Immature natural killer cell (primary cell): ENCODE results near the gene UNC93A. TPM values are rescaled to one million over a fixed set of nuclear protein-coding genes. Genes with fewer than 3 reads are reported as not detected.
"Not testable (repeated sequence)": the region's sequence is repeated elsewhere in the genome, so short reads cannot be mapped to it uniquely, and the experiment has no call there.

Experiments
- DNase-seq, 3 donors: peaks; one replicate each; pipeline ENCODE4 v3.0.0; 2022; ENCODE audit warnings: mixed read lengths in 1 of 3
- H3K27ac Mint-ChIP-seq, 6 donors: one replicate each; pipeline ENCODE4 v1.8.0; 2020; ENCODE audit warnings: mixed read lengths in 6 of 6, mild to moderate bottlenecking in 5 of 6, inconsistent platforms in 4 of 6, moderate library complexity in 3 of 6
- H3K27me3 Mint-ChIP-seq, 3 donors: one replicate each; pipeline ENCODE4 v1.8.0; 2020 to 2021; ENCODE audit warnings: low read depth in 3 of 3, mild to moderate bottlenecking in 3 of 3, mixed read lengths in 3 of 3, moderate library complexity in 3 of 3, inconsistent platforms in 1 of 3
- H3K36me3 Mint-ChIP-seq, 3 donors: one replicate each; pipeline ENCODE4 v1.8.0; 2020; ENCODE audit warnings: mixed read lengths in 3 of 3, inconsistent platforms in 2 of 3, mild to moderate bottlenecking in 2 of 3
- H3K4me1 Mint-ChIP-seq, 2 donors: one replicate each; pipeline ENCODE4 v1.8.0; 2020; ENCODE audit warnings: inconsistent platforms in 2 of 2, mild to moderate bottlenecking in 2 of 2, mixed read lengths in 2 of 2, moderate library complexity in 1 of 2
- H3K4me3 Mint-ChIP-seq, 5 donors: one replicate each; pipeline ENCODE4 v1.8.0; 2020; ENCODE audit warnings: mild to moderate bottlenecking in 5 of 5, mixed read lengths in 5 of 5, inconsistent platforms in 3 of 5, moderate library complexity in 3 of 5
- H3K9me3 Mint-ChIP-seq, 6 donors: one replicate each; pipeline ENCODE4 v1.8.0; 2020; ENCODE audit warnings: mild to moderate bottlenecking in 6 of 6, mixed read lengths in 6 of 6, inconsistent platforms in 4 of 6, moderate library complexity in 3 of 6
- polyA plus RNA-seq, 3 donors: library from polyadenylated mRNA; unstranded; fragments of 300-500 nt; fragmentation: Illumina TruSeq; gene quantifications; one replicate each; pipeline ENCODE4 v1.2.3, GENCODE V29; 2021

The UNC93A gene
- polyA plus RNA-seq, 3 donors from 2014 or later: not detected

DNA sequence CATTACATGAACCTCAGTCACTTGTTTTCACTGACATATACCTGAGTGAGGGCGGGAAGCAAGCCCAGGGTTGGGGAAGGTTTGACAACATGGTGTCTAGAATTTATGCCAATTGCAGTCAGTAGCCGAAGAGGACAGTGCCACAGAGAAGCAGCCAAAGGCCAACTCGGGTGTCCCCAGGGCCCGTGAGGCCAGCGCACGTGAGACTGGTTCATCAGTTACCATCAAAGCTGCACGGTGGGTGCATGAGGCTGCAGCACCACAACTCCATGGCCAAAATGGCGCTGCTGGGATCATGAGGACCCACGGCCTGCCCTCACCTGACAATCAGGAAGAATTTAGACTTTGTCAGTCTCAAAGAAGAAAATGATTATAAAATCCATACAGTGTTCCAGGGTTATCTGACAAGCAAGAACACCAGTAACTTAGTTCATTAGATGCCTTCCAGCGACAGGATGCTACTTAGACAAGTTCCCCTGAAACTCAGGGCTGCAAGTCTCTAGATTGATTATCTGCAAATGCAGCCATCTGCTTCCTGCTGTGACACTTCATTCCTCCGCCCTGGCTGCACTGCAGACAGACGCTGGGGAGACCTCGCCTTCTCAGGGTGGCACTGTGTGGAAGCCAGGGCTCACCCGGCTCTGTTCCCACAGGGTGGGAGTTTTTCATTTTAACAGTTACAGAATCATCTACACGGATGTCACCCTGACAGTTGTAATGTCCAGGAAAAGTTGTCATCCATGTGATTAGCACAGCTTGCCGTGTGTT is 12.8 kb upstream of the UNC93A start:
- H3K4me1 Mint-ChIP-seq, H3K4me3 Mint-ChIP-seq, DNase-seq, H3K27ac Mint-ChIP-seq, H3K9me3 Mint-ChIP-seq, H3K36me3 Mint-ChIP-seq: not testable (repeated sequence)
- peaks cover 3 to 10% (median 3%) of the 10 kb centered on the region in 3 donors for H3K27me3 Mint-ChIP-seq

DNA sequence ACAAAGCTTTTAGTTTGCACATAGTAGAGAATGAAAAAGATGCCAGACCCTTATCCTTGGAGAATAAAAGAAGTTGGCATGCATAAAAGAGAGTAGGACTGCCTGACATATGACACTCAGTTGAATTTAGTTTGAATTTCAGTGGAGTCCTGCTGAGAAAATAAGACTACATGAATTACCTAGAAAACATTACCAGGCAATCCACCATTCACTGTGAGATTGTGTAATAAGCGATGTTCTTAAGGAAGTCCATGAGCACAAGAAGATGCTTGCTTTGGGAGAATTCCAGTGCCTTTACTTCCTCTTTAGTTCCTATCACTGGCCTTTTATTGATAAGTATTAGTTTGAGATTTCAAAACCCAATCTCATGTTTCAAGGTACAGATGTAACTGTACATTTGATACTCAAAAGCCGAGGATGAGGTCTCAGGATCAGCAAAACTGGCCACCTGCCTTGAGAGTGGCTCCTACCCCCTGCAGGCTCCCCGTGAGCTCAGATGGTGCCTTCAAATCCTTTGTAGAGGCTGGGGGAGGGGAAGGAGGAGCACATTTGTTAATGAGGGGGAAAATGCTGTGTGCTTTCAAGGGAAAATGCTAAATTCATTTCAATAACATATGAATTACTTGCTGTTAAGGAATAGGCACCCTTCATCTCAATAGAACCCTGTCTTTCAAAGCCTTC is 11.2 kb upstream of the UNC93A start:
- H3K36me3 Mint-ChIP-seq: no peaks in the 10 kb centered on the region
- no peak overlapping the region for H3K4me3 Mint-ChIP-seq
- H3K27me3 Mint-ChIP-seq: peaks cover 3 to 8% (median 3%) of the 10 kb centered on the region in 3 donors
- no peak overlapping the region for H3K27ac Mint-ChIP-seq
- no peaks in the 10 kb centered on the region for H3K9me3 Mint-ChIP-seq
- no peaks in the 10 kb centered on the region for H3K4me1 Mint-ChIP-seq
- no peak for DNase-seq

DNA sequence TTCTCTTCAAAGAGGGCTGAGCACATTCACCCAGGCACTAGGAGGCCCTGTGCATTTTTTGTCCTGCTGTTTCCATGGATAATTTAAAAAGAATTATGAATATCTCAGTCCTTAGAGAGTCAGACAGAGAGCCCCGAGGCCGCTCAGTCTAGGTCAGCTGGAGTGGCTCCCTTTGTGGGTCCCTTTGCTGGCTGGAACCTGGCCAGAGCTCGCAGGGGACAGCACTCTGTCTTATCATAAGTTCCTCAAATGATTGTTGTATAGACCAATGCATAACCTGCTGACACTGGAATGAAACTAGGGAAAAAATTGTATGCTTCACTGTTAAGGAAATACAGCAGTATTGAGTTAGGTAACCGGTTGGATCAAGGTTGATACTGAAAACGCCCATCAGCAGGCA is 10.6 kb upstream of the UNC93A start:
- H3K27ac Mint-ChIP-seq, H3K27me3 Mint-ChIP-seq, DNase-seq, H3K4me3 Mint-ChIP-seq, H3K9me3 Mint-ChIP-seq, H3K36me3 Mint-ChIP-seq, H3K4me1 Mint-ChIP-seq: not testable (repeated sequence)

DNA sequence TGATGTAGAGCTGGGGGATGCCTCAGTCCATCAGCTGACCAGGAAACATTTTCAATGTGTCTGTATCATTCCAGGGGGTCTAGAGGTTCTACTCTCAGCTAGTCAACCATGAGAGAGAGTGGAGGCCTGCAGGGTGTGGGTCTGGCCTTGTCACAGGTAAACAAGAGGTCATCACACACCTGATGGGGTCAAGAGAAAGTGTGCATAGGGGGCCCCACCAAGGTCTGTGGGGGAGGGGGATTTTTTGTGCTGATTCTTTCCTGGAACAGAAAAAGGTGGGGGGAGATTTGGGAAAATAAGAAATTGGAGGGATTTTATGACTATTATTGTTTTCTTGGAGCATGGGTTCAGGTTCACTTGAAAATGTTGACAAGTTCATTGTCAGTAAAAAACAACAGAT is 8.9 kb upstream of the UNC93A start:
- H3K4me3 Mint-ChIP-seq: no peak overlapping the region
- no peak overlapping the region for H3K27ac Mint-ChIP-seq
- no peak for DNase-seq
- H3K27me3 Mint-ChIP-seq: peaks cover 3 to 8% (median 3%) of the 10 kb centered on the region in 3 donors
- H3K4me1 Mint-ChIP-seq: no peaks in the 10 kb centered on the region
- H3K9me3 Mint-ChIP-seq: no peaks in the 10 kb centered on the region
- no peaks in the 10 kb centered on the region for H3K36me3 Mint-ChIP-seq

DNA sequence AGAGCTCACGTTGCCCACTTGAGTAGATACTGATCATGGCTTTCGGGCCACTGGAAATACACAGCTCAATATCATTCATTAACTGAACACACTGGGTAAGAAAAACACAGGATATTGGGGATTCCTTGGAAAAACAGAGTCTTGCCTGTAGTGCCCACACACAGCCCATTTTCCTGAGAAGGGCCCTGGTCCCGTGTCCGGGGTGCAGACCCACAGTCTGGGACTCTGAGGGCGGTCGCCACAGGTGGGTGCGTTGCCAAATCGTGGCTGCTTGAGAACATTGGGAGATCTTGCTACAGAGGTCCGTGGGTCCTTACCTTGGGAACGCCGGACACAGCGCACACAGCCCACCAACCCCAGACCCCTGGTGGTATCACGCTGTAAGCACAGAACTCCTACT is 6.5 kb upstream of the UNC93A start:
- not testable (repeated sequence) for DNase-seq, H3K4me1 Mint-ChIP-seq, H3K27me3 Mint-ChIP-seq, H3K36me3 Mint-ChIP-seq, H3K4me3 Mint-ChIP-seq, H3K27ac Mint-ChIP-seq, H3K9me3 Mint-ChIP-seq

DNA sequence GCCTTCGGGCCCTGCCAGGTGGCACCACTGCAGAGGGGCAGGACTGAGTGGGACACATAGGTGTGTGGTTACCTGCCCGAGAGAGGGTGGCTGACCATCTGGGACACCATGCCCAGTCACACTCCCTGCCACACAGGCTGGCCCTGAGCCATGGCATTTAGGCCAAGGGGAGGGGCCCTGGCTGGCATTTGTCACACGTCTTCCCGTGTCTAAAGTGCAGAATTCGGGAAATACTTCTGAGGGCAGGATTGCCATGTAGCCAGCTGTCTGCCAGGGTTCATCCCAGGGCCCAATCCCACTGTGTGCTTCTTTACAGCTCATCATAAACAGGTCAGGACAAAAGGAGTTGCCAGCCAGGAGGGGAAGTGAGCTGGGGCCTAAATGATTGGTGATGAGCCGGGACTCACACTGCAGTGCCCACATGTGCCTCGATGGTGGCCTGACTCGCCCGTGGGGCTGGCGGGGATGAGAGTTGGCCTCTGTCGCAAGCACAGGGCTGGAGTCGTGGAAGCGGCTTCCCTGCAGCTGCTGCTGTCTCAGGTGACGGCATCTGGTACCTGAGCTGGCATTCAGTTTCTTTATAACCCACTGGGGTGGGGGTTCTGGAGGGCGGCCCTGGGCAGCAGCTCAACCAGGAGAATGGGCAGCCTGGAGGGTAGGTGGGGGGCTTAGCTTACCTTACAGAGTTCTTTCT is 5.9 kb upstream of the UNC93A start:
- Mint-ChIP-seq H3K27ac (no peak overlapping the region), H3K4me1 (no peaks in the 10 kb centered on the region), H3K27me3 (peaks cover 3 to 8% (median 5%) of the 10 kb centered on the region in 3 donors), H3K4me3 (no peak overlapping the region), H3K36me3 (no peaks in the 10 kb centered on the region), H3K9me3 (no peaks in the 10 kb centered on the region)
- DNase-seq: no peak

DNA sequence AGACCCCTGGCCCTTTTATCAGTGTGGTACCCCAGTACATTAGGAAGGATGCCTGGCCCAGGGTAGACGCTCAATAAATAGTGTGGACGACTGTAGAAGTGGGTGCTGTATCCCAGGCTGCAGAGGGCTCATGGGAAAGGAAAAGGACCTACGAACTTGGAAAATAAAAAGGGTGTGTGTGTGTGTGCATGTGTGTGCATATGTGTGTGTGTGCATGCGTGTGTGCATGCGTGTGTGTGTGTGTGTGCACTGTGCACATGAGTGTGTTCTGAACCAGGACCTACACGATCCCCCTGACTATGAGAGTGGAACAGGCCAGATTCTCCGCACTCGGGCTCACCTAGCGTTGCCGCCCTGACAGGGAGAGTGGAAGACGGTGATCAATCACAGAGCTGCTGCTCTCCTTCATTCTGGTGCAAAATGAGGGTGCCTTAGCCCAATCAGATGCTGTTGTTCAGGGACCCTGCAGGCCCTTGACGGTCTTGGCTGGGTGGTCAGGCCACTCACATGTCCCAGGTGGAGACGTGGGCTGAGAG is 3.5 kb upstream of the UNC93A start:
- Mint-ChIP-seq H3K27ac (no peak overlapping the region), H3K27me3 (peaks cover 0 to 5% (median 0%) of the 10 kb centered on the region in 3 donors), H3K4me3 (no peak overlapping the region), H3K36me3 (no peaks in the 10 kb centered on the region), H3K4me1 (no peaks in the 10 kb centered on the region), H3K9me3 (no peaks in the 10 kb centered on the region)
- DNase-seq: no peak

DNA sequence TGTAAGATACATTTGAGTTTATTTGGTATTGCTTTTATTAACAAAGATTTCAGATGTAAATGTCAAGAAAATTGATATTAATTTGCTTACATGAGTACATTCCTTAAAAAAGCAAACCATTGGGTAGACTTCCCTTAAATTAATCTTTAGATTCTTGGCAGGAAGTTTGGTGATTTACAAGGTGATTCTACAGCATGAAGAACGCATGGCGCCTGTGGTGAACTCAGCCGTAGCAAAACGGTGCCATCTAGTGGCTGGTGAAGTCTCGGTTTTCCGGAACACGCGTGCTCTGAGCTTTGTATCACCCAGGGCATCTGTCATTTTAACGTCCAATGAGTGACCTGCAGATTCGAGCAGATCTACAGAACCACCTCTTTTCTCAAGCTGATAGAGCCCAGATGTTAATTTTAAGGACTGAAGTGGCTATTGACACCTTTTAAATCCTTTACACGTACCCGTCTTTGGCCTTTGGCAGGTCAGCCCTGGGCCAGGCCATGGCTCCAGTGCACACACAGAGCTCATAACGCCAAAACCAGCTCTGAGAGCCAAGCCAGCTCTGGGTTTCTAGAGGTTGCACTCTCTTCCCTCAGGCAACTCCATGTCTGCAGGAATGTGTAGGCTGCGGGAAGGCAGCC is 2.4 kb upstream of the UNC93A start:
- not testable (repeated sequence) for H3K27ac Mint-ChIP-seq, H3K4me3 Mint-ChIP-seq, H3K9me3 Mint-ChIP-seq, H3K27me3 Mint-ChIP-seq, H3K4me1 Mint-ChIP-seq, H3K36me3 Mint-ChIP-seq
- peak; percentile 5 to 27 (median 24) for DNase-seq

DNA sequence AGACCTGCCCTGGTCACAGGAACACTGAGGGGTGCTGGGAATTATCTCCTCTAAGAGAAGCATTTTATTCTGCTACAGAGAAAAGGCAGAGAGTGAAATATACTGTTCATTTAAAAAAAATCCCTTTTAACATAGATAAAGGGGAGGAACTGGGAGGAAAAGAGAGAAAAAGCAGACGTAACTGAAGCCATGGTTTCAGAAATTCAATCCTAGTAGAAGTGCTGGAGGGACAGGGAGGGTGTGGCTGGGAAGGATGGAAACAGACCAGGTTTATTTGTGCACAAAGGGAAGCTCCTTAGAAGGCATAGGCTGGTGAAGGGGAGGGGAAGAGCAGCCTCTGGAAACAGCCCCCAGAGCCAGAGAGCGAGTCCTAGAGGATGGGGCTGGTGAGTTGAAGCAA is 1.8 kb upstream of the UNC93A start:
- not testable (repeated sequence) for H3K36me3 Mint-ChIP-seq, H3K4me3 Mint-ChIP-seq, H3K27me3 Mint-ChIP-seq, H3K9me3 Mint-ChIP-seq, DNase-seq, H3K4me1 Mint-ChIP-seq, H3K27ac Mint-ChIP-seq

DNA sequence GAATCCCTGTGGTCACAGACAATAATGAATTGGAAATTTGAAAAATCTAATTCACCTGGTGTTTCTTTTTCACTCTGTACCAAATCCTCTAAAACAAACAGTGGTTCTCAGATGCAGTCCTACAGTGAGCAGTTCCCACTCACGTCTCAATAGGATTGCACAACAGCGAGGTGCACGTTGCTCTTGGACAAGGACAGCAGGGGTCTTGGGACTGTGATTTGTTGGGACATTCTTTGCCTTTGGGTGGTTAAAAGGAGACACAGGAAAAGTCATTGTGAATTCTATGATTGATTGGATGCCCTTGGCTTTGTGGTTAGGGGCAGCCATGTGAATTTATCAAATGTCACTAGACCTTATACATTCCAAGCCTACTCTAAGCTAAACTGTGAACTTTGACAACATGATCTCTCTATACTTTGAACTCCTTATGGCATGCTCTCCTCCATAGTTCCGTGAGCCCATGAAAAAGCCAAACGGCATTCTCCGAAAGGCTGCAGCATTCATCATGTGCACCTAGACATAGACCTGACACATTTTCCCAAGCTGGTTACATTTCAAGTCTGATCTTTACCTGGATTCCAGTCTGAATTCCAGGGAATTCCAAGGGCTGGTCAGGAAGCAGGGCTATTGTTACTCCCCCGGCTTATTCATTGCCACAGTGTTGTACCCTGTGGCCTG is 647 bp downstream of the UNC93A start:
- H3K9me3 Mint-ChIP-seq: no peaks in the 10 kb centered on the region
- no peak overlapping the region for H3K27ac Mint-ChIP-seq
- no peak overlapping the region for H3K4me3 Mint-ChIP-seq
- H3K27me3 Mint-ChIP-seq: peaks cover 0 to 5% (median 3%) of the 10 kb centered on the region in 3 donors
- H3K36me3 Mint-ChIP-seq: no peaks in the 10 kb centered on the region
- H3K4me1 Mint-ChIP-seq: no peaks in the 10 kb centered on the region
- DNase-seq: no peak

DNA sequence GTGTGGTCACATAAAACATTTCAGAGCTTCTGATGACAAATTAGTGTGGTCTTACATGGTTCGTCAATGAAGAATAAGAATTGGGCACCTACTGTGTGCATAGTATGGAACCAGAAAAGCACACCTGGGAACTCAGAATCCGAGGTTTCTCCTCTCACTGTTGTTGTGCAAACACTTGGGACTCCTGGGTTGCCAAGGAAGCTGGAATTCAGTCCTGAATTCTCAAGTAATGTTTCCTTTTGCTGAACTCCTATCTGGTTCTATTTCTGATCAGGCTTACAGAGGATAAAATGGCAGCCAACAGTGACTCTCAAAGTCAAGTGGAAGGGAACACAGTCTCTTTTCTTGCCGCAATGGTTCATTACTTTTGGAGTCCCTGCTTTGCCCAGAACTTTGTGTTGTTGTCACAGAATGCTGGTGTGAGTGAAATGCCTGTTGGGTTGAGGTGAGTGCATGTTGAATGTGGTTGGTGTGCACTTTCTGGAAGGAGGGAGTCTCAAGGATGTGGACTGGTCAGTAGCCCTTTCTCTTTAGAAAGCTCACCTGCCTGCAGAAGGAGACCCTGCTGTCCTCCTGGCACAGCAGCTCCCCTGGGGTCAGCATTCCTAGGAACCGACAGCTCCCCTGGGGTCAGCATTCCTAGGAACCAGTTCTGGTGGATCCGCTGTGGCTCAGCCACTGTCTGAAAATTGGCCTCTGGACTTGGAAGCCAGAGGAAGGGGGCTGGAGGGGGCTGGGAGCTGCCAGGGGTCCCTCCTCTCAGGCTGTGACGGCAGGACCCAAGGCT is 1.4 kb downstream of the UNC93A start:
- DNase-seq: no peak
- no peaks in the 10 kb centered on the region for H3K9me3 Mint-ChIP-seq
- H3K36me3 Mint-ChIP-seq: no peaks in the 10 kb centered on the region
- H3K27ac Mint-ChIP-seq: no peak overlapping the region
- H3K4me1 Mint-ChIP-seq: no peaks in the 10 kb centered on the region
- H3K4me3 Mint-ChIP-seq: no peak overlapping the region
- H3K27me3 Mint-ChIP-seq: peaks cover 0 to 6% (median 3%) of the 10 kb centered on the region in 3 donors

DNA sequence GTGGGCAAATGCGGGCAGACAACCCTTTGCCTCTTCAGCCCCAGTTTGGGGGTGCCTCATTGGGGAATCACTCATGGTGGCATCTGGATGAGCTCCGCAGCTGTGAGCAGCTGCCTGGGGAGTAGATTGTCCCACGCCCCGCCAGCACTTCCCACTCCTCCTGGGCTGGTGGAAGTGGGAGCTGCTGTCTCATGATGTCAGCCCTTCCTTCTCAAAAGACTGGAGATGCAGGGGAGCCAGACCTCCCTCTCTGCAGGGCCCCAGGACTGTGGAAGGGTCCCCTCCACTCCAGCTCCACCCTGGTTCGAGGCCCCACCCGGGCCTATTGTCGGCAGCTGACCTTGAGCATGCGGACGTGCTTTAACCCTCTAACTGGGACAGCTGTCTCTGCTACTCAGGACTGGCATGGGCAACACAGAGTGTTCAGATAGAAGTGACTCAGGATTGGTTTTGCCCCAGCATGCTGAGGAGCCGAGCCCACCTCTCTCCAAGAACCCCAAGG is 2.0 kb downstream of the UNC93A start:
- Mint-ChIP-seq H3K27ac (no peak overlapping the region), H3K4me3 (no peak overlapping the region), H3K9me3 (no peaks in the 10 kb centered on the region), H3K27me3 (peaks cover 0 to 6% (median 3%) of the 10 kb centered on the region in 3 donors), H3K4me1 (no peaks in the 10 kb centered on the region), H3K36me3 (no peaks in the 10 kb centered on the region)
- no peak for DNase-seq
